Airway epithelial cell (primary cell): ENCODE results near the gene SNX8. TPM values are rescaled to one million over a fixed set of nuclear protein-coding genes. Genes with fewer than 3 reads are reported as not detected.

Experiments used
- total RNA-seq: library from RNA; depleted of rRNA; stranded (reverse); fragments of >200 nt; gene quantifications from 2 replicates; pipeline ENCODE4 v1.2.3, GENCODE V29; 2015

Gene SNX8, protein sequence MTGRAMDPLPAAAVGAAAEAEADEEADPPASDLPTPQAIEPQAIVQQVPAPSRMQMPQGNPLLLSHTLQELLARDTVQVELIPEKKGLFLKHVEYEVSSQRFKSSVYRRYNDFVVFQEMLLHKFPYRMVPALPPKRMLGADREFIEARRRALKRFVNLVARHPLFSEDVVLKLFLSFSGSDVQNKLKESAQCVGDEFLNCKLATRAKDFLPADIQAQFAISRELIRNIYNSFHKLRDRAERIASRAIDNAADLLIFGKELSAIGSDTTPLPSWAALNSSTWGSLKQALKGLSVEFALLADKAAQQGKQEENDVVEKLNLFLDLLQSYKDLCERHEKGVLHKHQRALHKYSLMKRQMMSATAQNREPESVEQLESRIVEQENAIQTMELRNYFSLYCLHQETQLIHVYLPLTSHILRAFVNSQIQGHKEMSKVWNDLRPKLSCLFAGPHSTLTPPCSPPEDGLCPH
- total RNA-seq: 9.3 and 32.9 TPM in 2 replicates

GRCh38 chr7:2314209-2314955, at the start of gene SNX8:
Gene SNX8, minus strand, starts transcription at chr7:2314441. Its CDS starts 20 bp downstream, at chr7:2314421.

GRCh38 chr7:2354186-2354938, 40.1 kb upstream of the SNX8 start, which contains the start of gene EIF3B:
Gene EIF3B, plus strand, starts transcription at chr7:2354827. Its CDS starts 95 bp downstream, at chr7:2354922.

GRCh38 chr7:2241580-2242540, 72.4 kb downstream of the SNX8 start, which contains the start of the genes MRM2 and NUDT1:
Gene MRM2, minus strand, starts transcription at chr7:2242205. Its CDS starts 36 bp downstream, at chr7:2242169.
Gene NUDT1, plus strand, starts transcription at chr7:2242226. Its CDS starts 2,349 bp downstream, at chr7:2244575.

DNA sequence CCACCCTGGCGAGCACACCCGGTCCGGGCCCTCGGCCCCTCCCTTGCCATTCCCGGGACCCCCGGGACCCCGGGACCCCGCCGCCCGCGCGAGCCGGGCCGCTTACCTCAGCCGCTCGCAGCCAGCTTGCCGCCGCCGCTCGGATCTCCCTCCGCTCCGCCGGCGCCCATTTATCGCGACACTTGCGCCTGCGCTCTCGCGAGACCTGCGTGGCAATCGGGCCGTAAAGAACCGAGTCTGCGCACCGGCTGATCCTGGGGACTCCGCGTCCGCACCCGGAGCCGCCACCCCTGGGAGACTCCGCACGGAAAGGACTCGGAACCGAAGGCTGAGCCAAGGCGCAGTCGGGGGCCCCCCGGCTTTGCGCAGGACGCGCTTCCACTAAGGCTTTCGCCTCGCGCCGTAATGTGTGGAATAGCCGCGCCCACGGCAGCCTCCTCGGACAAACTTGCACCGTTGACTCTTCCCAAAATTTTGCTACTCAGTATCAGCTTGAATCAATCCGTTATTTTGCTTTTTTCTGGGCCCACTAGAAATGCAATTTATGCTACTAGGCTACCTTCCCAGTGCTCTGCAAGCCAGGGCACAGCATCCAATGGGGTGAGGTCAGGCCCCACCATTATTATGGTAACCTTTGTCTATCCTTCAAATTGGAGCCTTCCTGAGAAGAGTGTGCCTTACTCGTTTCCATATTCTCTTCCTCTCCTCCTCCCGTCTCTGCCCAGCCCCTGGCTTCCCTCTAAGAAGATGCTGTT, 81.3 kb downstream of the SNX8 start, which contains the start of gene MAD1L1:
Gene MAD1L1 (minus strand): TSS at position 180 of the 755 bp plus-strand sequence. CDS start 2,812 bp downstream, outside the sequence.

Other genes starting within 250 kb of the SNX8 start
- 42.9 and 50.7 TPM in 2 replicates for gene MAD1L1, start 81.5 kb downstream of the SNX8 start, total RNA-seq
- gene MRM2, start 72.2 kb downstream of the SNX8 start, total RNA-seq: 20.9 and 27.9 TPM in 2 replicates
- gene NUDT1, start 72.2 kb downstream of the SNX8 start, total RNA-seq: 50.9 and 56.2 TPM in 2 replicates
- gene EIF3B, start 40.4 kb upstream of the SNX8 start, total RNA-seq: 170 and 180 TPM in 2 replicates
- gene CHST12, start 89.2 kb upstream of the SNX8 start, total RNA-seq: 7.8 and 8.8 TPM in 2 replicates
- gene GRIFIN, start 162.0 kb upstream of the SNX8 start, total RNA-seq: not detected in 2 replicates
- gene LFNG, start 205.3 kb upstream of the SNX8 start, total RNA-seq: 44.6 and 46.8 TPM in 2 replicates
- 44.8 and 53.7 TPM in 2 replicates for gene BRAT1, start 241.1 kb upstream of the SNX8 start, total RNA-seq
- gene IQCE, start 244.5 kb upstream of the SNX8 start, total RNA-seq: 8.1 and 14.4 TPM in 2 replicates